GM10266 (cell line): ENCODE results near the gene LZTS2.

Source experiments
- DNase-seq: peaks from one replicate; pipeline ENCODE4 v3.0.0; 2012; ENCODE audit errors: extremely low spot score
- TF ChIP-seq, protein P1 (sequence below): IDR thresholded peaks from 2 replicates; pipeline ENCODE4 v1.5.1; 2012; ENCODE audit warnings: mild to moderate bottlenecking, low read depth; ENCODE audit not compliant: control insufficient read depth, insufficient read depth; ENCODE audit errors: missing control alignments

The LZTS2 gene

DNA sequence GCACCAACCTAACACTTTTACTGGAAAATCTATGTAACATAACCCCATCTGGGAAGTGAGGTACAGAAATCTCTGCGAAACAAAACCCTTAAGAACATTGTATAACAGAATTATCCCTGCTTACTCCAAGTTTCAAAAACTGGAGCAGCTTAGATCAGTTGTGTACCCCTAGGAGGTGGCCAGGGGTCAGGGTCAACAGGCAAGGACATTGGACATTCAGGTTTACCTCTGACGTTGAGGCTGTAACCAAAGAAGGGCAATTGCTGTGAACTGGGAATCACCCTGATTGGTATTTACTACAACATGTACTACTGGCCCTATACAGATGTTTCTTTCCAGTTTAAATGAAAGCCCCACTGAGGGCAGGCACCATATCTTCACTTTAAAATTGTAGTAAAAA, 44.5 kb downstream of the LZTS2 start:
- TF ChIP-seq, protein P1, sequence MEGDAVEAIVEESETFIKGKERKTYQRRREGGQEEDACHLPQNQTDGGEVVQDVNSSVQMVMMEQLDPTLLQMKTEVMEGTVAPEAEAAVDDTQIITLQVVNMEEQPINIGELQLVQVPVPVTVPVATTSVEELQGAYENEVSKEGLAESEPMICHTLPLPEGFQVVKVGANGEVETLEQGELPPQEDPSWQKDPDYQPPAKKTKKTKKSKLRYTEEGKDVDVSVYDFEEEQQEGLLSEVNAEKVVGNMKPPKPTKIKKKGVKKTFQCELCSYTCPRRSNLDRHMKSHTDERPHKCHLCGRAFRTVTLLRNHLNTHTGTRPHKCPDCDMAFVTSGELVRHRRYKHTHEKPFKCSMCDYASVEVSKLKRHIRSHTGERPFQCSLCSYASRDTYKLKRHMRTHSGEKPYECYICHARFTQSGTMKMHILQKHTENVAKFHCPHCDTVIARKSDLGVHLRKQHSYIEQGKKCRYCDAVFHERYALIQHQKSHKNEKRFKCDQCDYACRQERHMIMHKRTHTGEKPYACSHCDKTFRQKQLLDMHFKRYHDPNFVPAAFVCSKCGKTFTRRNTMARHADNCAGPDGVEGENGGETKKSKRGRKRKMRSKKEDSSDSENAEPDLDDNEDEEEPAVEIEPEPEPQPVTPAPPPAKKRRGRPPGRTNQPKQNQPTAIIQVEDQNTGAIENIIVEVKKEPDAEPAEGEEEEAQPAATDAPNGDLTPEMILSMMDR: no peak
- no peak for DNase-seq

DNA sequence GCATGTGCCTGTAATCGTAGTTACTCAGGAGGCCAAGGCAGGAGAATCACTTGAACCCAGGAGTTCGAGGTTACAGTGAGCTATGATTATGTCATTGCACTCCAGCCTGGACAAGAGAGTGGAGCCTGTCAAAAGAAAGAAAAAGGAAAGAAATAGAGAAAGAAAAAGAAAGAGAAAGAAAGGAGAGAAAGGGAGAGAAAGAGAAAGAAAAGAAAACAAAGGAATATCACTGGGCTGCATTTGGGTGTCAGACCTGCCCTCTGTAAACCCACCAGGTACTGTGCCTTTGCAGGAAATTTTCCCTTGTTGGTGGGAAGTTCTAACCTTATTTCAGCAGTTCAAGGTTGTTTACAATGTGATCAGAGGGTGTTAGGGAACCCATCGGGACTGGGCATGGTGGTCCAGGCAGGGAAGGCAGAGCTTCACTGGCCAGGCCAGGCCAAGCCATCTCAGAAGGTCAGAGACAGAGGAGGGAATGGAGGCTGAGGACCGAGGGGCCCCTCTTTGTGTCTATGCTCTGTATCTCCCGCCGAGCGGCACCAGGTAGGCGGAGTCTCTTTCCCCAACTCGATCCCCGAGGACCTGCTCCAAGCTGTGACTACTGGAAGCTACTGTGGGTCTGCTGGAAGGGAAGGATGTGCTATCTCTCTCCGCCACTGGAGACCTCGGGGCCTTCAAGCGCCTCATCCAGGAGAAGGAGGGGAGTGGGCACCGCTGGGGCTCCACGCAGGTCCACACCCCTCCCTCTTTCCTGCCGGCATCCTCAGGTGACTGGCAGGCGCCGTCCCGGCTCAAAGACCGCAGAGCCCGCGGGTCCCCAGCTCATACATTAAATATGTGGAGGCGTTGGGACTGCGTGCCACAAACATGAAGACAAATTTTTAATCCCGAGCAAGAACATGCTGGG, 47.0 kb downstream of the LZTS2 start:
- DNase-seq: no peak
- TF ChIP-seq, protein P1: no peak

DNA sequence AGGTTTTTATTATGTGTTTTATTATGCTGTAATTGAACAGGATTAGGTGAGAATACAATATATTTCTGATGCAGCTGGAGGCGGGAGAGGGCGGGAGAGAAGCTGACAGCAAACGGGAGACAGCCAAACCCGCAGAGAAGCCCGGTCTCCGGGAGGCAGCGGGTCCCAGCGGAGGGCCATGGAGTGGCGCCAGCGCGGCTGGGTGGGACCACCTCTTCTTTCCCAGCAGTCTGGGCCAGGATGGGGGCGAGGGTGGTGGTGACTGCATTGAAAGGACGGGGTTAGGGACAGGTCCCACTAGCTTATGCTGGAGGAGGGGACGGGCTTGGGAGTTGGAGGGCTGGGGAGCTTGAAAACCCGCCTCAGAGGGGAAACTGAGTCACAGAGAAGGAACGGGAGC, 47.7 kb downstream of the LZTS2 start:
- TF ChIP-seq, protein P1: no peak
- no peak for DNase-seq

DNA sequence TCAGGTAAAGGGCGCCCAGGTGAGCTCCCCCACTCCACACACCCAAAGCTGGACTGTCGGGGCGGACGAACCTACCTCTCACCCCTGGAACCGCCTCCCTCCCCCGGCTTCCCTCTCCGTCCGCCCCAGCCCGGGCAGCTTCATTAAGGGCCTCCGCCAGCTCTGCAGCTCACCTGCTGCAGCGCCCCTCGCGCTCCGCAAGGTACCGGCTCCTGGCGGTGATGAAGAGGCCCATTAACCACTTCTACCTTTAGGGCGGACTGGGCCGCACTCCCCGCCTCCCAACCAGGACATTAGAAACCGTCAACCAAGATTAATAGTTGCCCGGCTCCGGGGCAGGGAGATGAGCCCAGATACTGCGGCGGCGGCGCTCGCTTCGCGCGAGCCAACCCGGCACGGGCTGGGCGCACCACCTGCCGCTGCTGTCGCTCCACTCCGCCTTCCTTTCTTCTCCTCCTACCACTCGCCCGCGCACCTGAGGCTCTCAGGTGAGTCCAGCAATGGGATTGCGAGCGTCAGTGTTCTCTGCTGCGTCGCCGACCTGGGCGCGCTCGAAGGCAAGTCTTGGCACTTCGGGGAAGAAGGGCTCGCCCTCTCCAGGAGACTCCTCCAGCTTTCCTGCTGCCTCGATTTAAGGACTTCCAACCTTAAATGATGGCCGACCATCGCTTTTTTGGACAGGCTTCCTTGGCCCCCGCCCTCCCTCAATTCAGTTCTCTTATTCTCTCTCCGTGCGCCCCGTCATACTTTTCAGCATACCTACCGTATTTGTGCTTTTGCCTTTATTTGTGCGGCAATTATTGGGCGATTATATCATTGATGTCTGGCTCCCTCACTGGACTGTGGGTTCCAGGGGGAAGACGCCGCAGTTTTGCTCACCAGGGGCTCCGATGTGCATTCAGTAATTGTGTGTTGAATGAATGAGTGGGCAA, 48.6 kb downstream of the LZTS2 start:
- DNase-seq: no peak
- TF ChIP-seq, protein P1: no peak

DNA sequence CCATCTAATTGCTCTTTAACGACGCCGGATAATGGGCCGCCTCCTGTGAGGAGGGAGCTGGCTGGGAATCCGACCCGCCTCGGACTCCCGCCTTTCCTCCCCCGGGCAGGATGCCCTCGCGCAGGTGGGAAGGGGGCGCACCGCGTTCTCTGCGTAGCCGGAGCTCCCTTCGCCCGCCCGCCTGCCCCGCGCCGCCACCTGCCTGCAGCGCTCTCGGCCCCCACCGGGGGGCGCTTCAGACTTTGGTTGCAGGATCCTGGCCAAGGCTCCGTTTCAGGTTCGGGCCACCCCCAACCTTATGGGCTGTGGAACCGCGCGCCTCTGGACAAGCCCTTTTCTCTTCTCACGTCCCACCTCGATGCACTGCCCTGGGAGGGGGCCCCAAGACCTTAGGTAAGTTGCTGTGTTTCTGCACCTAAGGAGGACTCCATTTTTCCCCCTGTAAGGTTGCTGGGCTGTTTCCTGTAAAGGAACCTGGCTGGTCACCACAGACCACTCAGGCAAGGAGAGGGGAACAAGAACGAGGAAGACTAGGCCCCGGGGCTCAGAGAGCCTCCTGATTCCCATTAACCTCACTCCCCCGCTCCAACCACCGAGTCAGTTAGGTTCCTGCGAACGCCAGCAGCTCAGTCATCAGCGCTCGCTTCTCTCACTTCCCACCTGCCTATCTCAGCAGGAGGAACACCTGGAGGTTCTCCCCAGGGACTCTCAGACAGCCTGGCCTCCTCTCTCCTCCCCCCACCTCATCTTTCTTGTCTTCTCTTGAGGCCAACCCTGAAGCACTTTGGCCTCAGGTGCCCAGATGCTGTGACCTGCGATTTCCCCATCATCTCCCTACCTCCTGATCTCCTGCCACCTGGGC, 50.8 kb downstream of the LZTS2 start:
- TF ChIP-seq, protein P1: peak; percentile 79
- peak; percentile 84 for DNase-seq

DNA sequence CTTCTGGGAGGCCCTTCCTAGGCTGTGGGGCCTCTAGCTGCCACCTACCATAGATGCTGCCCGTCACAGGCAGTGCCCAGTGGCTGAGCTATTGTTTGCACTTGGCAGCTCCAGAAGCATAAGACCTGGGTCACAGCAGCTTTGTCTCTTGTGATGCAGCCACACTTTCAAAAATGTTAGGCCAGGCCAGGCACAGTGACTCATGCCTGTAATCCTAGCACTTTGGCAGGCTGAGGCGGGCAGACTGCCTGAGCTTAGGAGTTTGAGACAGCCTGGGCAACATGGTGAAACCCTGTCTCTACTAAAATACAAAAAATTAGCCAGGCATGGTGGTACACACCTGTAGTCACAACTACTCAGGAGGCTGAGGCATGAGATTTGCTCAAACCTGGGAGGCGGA, 52.7 kb downstream of the LZTS2 start:
- no peak for DNase-seq
- TF ChIP-seq, protein P1: no peak
